G401 (cell line): ENCODE data around the gene PTPRR. TPM values are rescaled to one million over a fixed set of nuclear protein-coding genes. Genes with fewer than 3 reads are reported as not detected.

Source experiments
- DNase-seq: peaks from one replicate; pipeline ENCODE4 v3.0.0-alpha.2; 2015; ENCODE audit warnings: low spot score
- in situ Hi-C: cut with HindIII; loops from 2 replicates; pipeline ENCODE4 v1.10.0; 2016; ENCODE audit warnings: low sequenced_read_pairs, mixed read lengths
- total RNA-seq: library from RNA; depleted of rRNA; stranded (reverse); fragments of >200 nt; shearing (Covaris generic); gene quantifications from 2 replicates; pipeline ENCODE4 v1.2.3, GENCODE V29; 2014

PTPRR gene
- total RNA-seq, 1 experiment from 2014 or later: not detected

GRCh38 chr12:70847871-70848270 lies 72.7 kb downstream of the PTPRR start:
- no peak for DNase-seq
- in situ Hi-C loops: no loop called here

- in situ Hi-C loops: no loop called here
- DNase-seq: no peak
Measured at GRCh38 chr12:70845268-70845667, 75.3 kb downstream of the PTPRR start.

GRCh38 chr12:70843363-70843762 lies 77.2 kb downstream of the PTPRR start:
- no peak for DNase-seq
- in situ Hi-C loops: no loop called here

- DNase-seq: no peak
- in situ Hi-C loops: no loop called here
Measured at GRCh38 chr12:70842942-70843341, 77.6 kb downstream of the PTPRR start.

- in situ Hi-C loops: no loop called here
Measured at GRCh38 chr12:70842136-70842535, 78.4 kb downstream of the PTPRR start.

GRCh38 chr12:70840656-70841350 lies 79.7 kb downstream of the PTPRR start:
- in situ Hi-C loops: no loop called here

More at GRCh38 chr12:70842136-70842535, 78.4 kb downstream of the PTPRR start:
- no peak for DNase-seq

GRCh38 chr12:70839544-70839943 lies 81.0 kb downstream of the PTPRR start:
- in situ Hi-C loops: no loop called here
- no peak for DNase-seq

More at GRCh38 chr12:70840656-70841350, 79.7 kb downstream of the PTPRR start:
- DNase-seq: peak; percentile 90

- DNase-seq: no peak
- in situ Hi-C loops: no loop called here
Measured at GRCh38 chr12:70838127-70838526, 82.4 kb downstream of the PTPRR start.

GRCh38 chr12:70837026-70837425 lies 83.5 kb downstream of the PTPRR start:
- in situ Hi-C loops: no loop called here
- no peak for DNase-seq

- no peak for DNase-seq
- in situ Hi-C loops: no loop called here
Measured at GRCh38 chr12:70835948-70836347, 84.6 kb downstream of the PTPRR start.

GRCh38 chr12:70831543-70831942 lies 89.0 kb downstream of the PTPRR start:
- in situ Hi-C loops: no loop called here
- peak; percentile 99 for DNase-seq

GRCh38 chr12:70830221-70831061 lies 90.1 kb downstream of the PTPRR start:
- DNase-seq: peak; percentile 57
- in situ Hi-C loops: no loop called here

GRCh38 chr12:70829070-70829469 lies 91.5 kb downstream of the PTPRR start:
- in situ Hi-C loops: no loop called here

GRCh38 chr12:70828351-70828750 lies 92.2 kb downstream of the PTPRR start:
- in situ Hi-C loops: no loop called here
- DNase-seq: no peak

More at GRCh38 chr12:70829070-70829469, 91.5 kb downstream of the PTPRR start:
- DNase-seq: no peak

- in situ Hi-C loops: no loop called here
- DNase-seq: no peak
Measured at GRCh38 chr12:70826156-70826555, 94.4 kb downstream of the PTPRR start.

GRCh38 chr12:70824511-70824910 lies 96.0 kb downstream of the PTPRR start:
- in situ Hi-C loops: no loop called here
- DNase-seq: no peak

GRCh38 chr12:70823182-70823976 lies 97.2 kb downstream of the PTPRR start:
- in situ Hi-C loops: no loop called here
- DNase-seq: peak; percentile 67

- in situ Hi-C loops: no loop called here
- DNase-seq: peak; percentile 86
Measured at GRCh38 chr12:70822412-70822811, 98.1 kb downstream of the PTPRR start.

- in situ Hi-C loops: no loop called here
- no peak for DNase-seq
Measured at GRCh38 chr12:70815971-70816391, 104.6 kb downstream of the PTPRR start.

- DNase-seq: no peak
- in situ Hi-C loops: no loop called here
Measured at GRCh38 chr12:70815056-70815455, 105.5 kb downstream of the PTPRR start.
